Heart right ventricle (tissue), 16 donors: ENCODE measurements around the gene ENOX2. TPM values are rescaled to one million over a fixed set of nuclear protein-coding genes. Genes with fewer than 3 reads are reported as not detected.

ENCODE experiments used
- ATAC-seq, 8 donors: fragments of 200-7000 bp; cut with Tn5 transposase; one replicate each; pipeline ENCODE4 v1.9.1; 2020; ENCODE audit warnings: mild to moderate bottlenecking in 8 of 8, moderate library complexity in 8 of 8, moderate number of reproducible peaks in 1 of 8
- DNase-seq, 2 donors: peaks; one replicate each; pipeline ENCODE4 v3.0.0-alpha.2; 2020
- H3K27ac ChIP-seq, 10 donors: fragments of 200-600 bp; sonication (generic) in 2 of 10; one replicate each; pipeline versions ENCODE4 v1.5.0 to v1.8.0; 2020 to 2022; ENCODE audit warnings: mild to moderate bottlenecking in 3 of 10
- H3K27me3 ChIP-seq, 7 donors: fragments of 200-600 bp; one replicate each; pipeline ENCODE4 v1.8.0; 2021 to 2022; ENCODE audit warnings: mild to moderate bottlenecking in 2 of 7
- H3K36me3 ChIP-seq, 9 donors: fragments of 200-600 bp; sonication (generic) in 1 of 9; one replicate each; pipeline versions ENCODE4 v1.5.0 to v1.8.0; 2020 to 2022; ENCODE audit warnings: mild to moderate bottlenecking in 2 of 9
- H3K4me1 ChIP-seq, 9 donors: fragments of 200-600 bp; sonication (generic) in 1 of 9; one replicate each; pipeline versions ENCODE4 v1.5.0 to v1.8.0; 2020 to 2022; ENCODE audit warnings: mild to moderate bottlenecking in 4 of 9
- H3K4me3 ChIP-seq, 10 donors: fragments of 200-600 bp; sonication (generic) in 2 of 10; one replicate each; pipeline versions ENCODE4 v1.5.0 to v1.8.0; 2020 to 2022; ENCODE audit warnings: mild to moderate bottlenecking in 7 of 10, moderate library complexity in 2 of 10
- H3K9me3 ChIP-seq, 11 donors: fragments of 200-600 bp in 10 of 11; sonication (generic) in 2 of 11; one replicate each; pipeline versions ENCODE4 v1.5.0 to v1.8.0; 2013 to 2022; ENCODE audit warnings: mild to moderate bottlenecking in 2 of 11, control low read depth in 1 of 11, moderate library complexity in 1 of 11
- WGBS, 2 donors: extraction: QIAGEN DNeasy Blood & Tissue Kit; methylation state at CpG; one replicate each; pipeline ENCODE4 v1.1.7; 2013; ENCODE audit warnings: inconsistent platforms in 1 of 2; 5-methylcytosine and 5-hydroxymethylcytosine counted together
- intact Hi-C, 10 donors: fragments of 100-400 bp; cut with DNase I; formaldehyde crosslinking; loops; one replicate each; pipeline versions ENCODE4 v1.11.1 to v1.14.2; 2022
- polyA plus RNA-seq, 2 donors: library from polyadenylated mRNA; stranded (reverse); fragments of 200-250 nt; gene quantifications; one replicate each; pipeline ENCODE4 v1.2.3, GENCODE V29; 2013
- total RNA-seq, 10 donors: library from RNA; stranded (reverse); fragmentation: NEBNext Ultra II Directional in 3 of 10; extraction: Animal tissue kit (Norgen Biotek cat#: 25700) in 3 of 10; gene quantifications; one replicate each; pipeline versions ENCODE4 v1.2.1 to v1.2.4, GENCODE V29; 2021 to 2023
- TF ChIP-seq, protein P1 (sequence below), 9 donors: fragments of 200-600 bp; sonication (generic) in 2 of 9; IDR thresholded peaks; one replicate each; pipeline versions ENCODE4 v1.5.0 to v1.8.0; 2021 to 2022; ENCODE audit warnings: antibody characterized with exemption in 9 of 9, mild to moderate bottlenecking in 5 of 9, moderate library complexity in 1 of 9
- donor health status: Arrhythmogenic right ventricular cardiomyopathy.
- donor health status: ischemic (EF 13 %, LVEDD 7.1; RV severe dilation, severe dysfunction).
- donor health status: healthy with polysubstance abuse.
- donor health status: DM: no; HTN: yes; CAD: no.
- donor health status: DM: no; HTN: no; CAD: no.
- donor health status: ischemic (EF 25% LVEDD 6.9; RV normal size, moderate dysfunction).
- donor health status: ischemic (EF 25% LVEDD 5.7; RV mildly dilated, moderate dysfunction).
- donor health status: healthy.
- donor health status: DM: yes; HTN: yes; CAD: no.
- donor health status: Ischemic cardiomyopathy.
- donor health status: ischemic (EF 35%, LVEDD 5.7; RV mildly dilated, moderate dysfunction).
- donor health status: nonischemic (EF 11% LVEDD 7.7; RV severe dilation, severe dysfunction).
- donor health status: DM: yes; HTN: yes; CAD: no.
- donor health status: PGD.
- donor health status: ischemic (EF 29% LVEDD 5.4; RV normal size, mild dysfunction).
- donor health status: nonischemic (EF 23%, LVEDD 6.1; RV moderate dilation, normal function).

ENOX2 gene
- total and polyA plus RNA-seq, 12 donors: 3.4 to 22.6 (median 18.6) TPM

DNA sequence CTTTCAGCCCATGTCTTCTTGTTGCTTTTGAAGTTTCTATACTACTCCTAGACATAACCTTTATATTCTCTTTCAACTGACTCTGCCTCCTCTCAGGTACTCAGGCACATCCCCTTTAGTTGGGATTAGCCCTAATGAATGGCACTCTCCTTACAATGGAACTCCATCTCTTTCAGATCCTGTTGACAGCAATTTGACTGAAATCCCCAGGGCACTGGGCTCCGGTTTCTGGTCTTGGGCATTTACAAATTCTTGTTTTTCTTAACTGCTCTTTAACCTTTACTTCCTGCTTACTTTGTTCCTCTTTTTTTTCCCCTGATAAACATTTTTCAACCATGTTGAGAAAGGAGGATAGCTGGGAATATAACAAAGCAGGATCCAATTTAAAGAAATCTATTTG is 68.9 kb downstream of the ENOX2 start:
- H3K27me3 ChIP-seq: peaks cover 0 to 14% (median 0%) of the 10 kb centered on the region in 7 donors
- no peak overlapping the region for H3K4me3 ChIP-seq
- ATAC-seq: no peak
- no peaks in the 10 kb centered on the region for H3K9me3 ChIP-seq
- TF ChIP-seq, protein P1, sequence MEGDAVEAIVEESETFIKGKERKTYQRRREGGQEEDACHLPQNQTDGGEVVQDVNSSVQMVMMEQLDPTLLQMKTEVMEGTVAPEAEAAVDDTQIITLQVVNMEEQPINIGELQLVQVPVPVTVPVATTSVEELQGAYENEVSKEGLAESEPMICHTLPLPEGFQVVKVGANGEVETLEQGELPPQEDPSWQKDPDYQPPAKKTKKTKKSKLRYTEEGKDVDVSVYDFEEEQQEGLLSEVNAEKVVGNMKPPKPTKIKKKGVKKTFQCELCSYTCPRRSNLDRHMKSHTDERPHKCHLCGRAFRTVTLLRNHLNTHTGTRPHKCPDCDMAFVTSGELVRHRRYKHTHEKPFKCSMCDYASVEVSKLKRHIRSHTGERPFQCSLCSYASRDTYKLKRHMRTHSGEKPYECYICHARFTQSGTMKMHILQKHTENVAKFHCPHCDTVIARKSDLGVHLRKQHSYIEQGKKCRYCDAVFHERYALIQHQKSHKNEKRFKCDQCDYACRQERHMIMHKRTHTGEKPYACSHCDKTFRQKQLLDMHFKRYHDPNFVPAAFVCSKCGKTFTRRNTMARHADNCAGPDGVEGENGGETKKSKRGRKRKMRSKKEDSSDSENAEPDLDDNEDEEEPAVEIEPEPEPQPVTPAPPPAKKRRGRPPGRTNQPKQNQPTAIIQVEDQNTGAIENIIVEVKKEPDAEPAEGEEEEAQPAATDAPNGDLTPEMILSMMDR (IDR thresholded peaks at IDR 0.05): no peak
- DNase-seq: no peak
- no peaks in the 10 kb centered on the region for H3K36me3 ChIP-seq
- H3K4me1 ChIP-seq: peaks cover 0 to 25% (median 6%) of the 10 kb centered on the region in 9 donors
- peak overlapping the region in 1 of 10 donors; percentile 54 for H3K27ac ChIP-seq
- 27 to 58% methylated on average over 1 of the region's 1 CpG for WGBS, 2 donors
- intact Hi-C loops: no loop called here

DNA sequence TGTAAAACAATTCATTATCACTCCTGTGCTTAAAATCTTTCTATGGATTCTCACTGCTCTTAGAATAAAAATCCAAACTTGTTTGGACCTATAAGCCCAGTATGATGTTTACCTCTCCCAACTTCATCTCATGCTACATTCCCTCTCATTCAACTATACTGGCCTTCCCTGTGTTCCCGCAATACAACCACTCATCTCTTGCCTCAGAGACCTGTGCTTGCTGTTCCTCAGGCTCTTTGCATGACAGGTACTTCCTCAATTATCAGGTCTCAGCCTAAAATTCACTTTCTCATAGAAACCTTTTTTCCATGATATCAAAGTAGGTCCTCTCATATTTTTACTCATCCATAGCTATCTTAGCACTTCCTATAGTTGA is 71.7 kb downstream of the ENOX2 start:
- no peak for DNase-seq
- TF ChIP-seq, protein P1 (IDR thresholded peaks at IDR 0.05): no peak
- Histone ChIP-seq H3K4me3 (no peak overlapping the region), H3K9me3 (no peaks in the 10 kb centered on the region), H3K4me1 (peaks cover 0 to 21% (median 6%) of the 10 kb centered on the region in 9 donors), H3K27ac (no peak overlapping the region), H3K36me3 (no peaks in the 10 kb centered on the region), H3K27me3 (peaks cover 0 to 6% (median 0%) of the 10 kb centered on the region in 7 donors)
- ATAC-seq: no peak
- intact Hi-C loops: no loop called here
- WGBS, 2 donors: 97 to 100% methylated on average over 1 of the region's 1 CpG

DNA sequence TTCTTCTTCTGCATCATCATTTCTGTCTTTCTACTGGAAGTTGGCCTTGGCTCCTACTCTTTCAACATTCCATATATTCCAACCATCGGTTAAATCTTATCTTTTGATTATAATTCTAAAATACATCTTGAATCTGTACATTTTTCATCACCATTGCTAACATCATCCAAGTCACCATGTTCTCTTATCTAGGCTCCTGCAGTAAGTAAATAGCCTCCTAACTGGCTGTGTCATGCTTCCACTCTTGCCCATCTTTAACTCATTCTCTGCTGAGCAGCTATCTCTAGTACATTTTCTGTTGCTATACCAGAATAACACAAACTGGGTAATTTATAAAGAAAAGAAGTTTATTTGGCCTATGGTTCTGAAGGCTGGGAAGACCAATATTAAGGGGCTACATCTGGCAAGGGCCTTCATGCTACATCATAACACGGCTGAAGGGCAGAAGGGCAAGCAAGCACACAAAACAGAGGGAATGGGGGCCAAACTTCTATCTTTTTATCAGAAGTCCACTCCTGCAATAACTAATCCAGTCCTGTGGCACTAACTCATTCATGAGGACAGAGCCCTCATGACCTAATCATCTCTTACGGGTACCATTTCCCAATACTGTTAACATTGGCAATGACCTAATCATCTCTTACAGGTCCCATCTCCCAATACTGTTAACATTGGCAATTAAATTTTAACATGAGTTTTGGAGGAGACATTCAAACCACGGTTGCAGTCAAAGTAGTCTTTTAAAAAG is 72.2 kb downstream of the ENOX2 start:
- ATAC-seq (no peak), DNase-seq (no peak)
- intact Hi-C loops: no loop called here
- no peak overlapping the region for H3K27ac ChIP-seq
- TF ChIP-seq, protein P1 (IDR thresholded peaks at IDR 0.05): no peak
- no peak overlapping the region for H3K4me3 ChIP-seq
- WGBS, 2 donors: 80 to 88% methylated on average over 4 of the region's 4 CpGs
- H3K36me3 ChIP-seq: no peaks in the 10 kb centered on the region
- peaks cover 0 to 3% (median 0%) of the 10 kb centered on the region in 7 donors for H3K27me3 ChIP-seq
- peaks cover 0 to 19% (median 4%) of the 10 kb centered on the region in 9 donors for H3K4me1 ChIP-seq
- H3K9me3 ChIP-seq: no peaks in the 10 kb centered on the region

DNA sequence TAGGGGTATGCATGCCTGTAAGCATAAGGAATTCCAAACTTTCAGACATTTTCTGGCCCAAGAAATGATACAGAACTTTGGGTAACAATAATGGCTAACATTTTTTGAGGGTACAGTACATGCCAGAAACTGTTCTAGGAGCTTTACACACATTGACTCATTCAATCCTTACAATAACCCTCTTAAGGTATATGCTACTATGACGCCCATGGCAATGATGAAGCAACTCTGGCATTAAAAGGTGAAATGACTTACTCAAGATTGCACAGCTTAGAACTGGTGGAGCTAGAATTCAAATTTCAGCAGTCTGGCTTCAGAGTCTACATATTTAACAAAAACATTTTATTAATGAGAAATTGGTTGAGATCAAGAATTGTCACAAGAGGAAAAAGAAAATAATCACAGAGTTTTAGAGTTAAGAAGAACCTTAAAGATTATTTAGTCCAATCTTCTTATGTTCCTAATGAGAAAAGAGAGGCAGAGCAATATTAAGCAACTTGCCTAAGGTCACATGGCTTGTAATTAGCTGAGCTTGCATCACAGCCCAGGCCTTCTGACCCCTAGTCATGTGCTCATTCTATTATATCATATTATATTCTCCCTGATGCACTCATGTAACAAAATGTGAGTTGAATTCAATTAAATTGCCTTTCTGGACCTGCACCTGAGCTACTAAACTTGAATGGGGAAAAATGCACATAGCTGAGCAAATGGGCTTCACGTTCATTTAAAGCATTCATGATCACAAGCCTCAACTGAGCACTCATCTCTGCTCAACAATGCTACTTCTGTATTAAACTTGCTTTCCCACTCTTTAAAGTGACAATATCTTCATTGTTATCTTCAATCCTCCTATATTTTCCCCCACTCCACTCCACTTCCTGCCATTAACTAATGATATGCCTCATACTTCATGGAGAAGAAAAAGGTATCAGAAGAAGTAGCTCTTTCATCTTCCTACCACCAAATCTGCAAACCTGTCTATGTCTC is 73.2 kb downstream of the ENOX2 start:
- Histone ChIP-seq H3K4me3 (no peak overlapping the region), H3K36me3 (no peaks in the 10 kb centered on the region), H3K4me1 (peaks cover 0 to 19% (median 0%) of the 10 kb centered on the region in 9 donors), H3K27ac (no peak overlapping the region), H3K27me3 (no peaks in the 10 kb centered on the region), H3K9me3 (no peaks in the 10 kb centered on the region)
- no peak for DNase-seq
- WGBS, 2 donors: 90 to 95% methylated on average over 2 of the region's 2 CpGs
- intact Hi-C loops: no loop called here
- TF ChIP-seq, protein P1 (IDR thresholded peaks at IDR 0.05): no peak
- no peak for ATAC-seq
